IMR-90 (cell line): Measurements from ENCODE around the gene RASA1. TPM values are rescaled to one million over a fixed set of nuclear protein-coding genes. Genes with fewer than 3 reads are reported as not detected.
A peak's percentile ranks its signal among the peaks of the same experiment; 100 is the strongest.

Source experiments
- ATAC-seq: fragments of 200-7000 bp; cut with Tn5 transposase; 2 replicates; pipeline ENCODE4 v1.9.1; 2020; ENCODE audit warnings: low read depth, mild to moderate bottlenecking, moderate library complexity
- BruUV-seq: library from RNA; stranded (reverse); fragments of 400-500 nt; replicated peaks from 2 replicates; lab custom pipeline; 2021; lab: Mats Ljungman, UMichigan
- CTCF ChIA-PET: fragments of 300-600 bp; formaldehyde crosslinking; extraction: SDS; loops from one replicate; lab custom pipeline; 2021; ENCODE audit warnings: antibody characterized with exemption; lab: Yijun Ruan, JAX
- POLR2A ChIA-PET: fragments of 300-600 bp; sonication (Branson Sonifier 250); formaldehyde crosslinking; loops from one replicate; lab custom pipeline; 2022; ENCODE audit warnings: antibody characterized with exemption; ENCODE audit not compliant: unreplicated experiment; lab: Charles Lee
- DNase-seq: peaks from one replicate; pipeline ENCODE4 v3.0.0; 2013
- H2AFZ ChIP-seq: replicated peaks from 2 replicates; pipeline ENCODE3; 2013; ENCODE audit warnings: low read length, mild to moderate bottlenecking; ENCODE audit not compliant: poor library complexity
- H2AK5ac ChIP-seq: 2 replicates; pipeline ENCODE4 v1.6.1; 2013; ENCODE audit warnings: low read depth, low read length, inconsistent platforms
- H2AK9ac ChIP-seq: replicated peaks from 2 replicates; pipeline ENCODE3; 2013; ENCODE audit warnings: mild to moderate bottlenecking, low read depth, low read length, moderate library complexity; ENCODE audit not compliant: poor library complexity
- H2BK120ac ChIP-seq: 2 replicates; pipeline ENCODE4 v1.6.1; 2013; ENCODE audit warnings: low read depth, low read length, inconsistent platforms
- H2BK15ac ChIP-seq: 3 replicates; pipeline ENCODE4 v1.6.1; 2013; ENCODE audit warnings: low read depth, low read length, inconsistent platforms
- H2BK20ac ChIP-seq: 2 replicates; pipeline ENCODE4 v1.6.1; 2013; ENCODE audit warnings: low read depth, mild to moderate bottlenecking, inconsistent platforms, low read length, moderate library complexity
- H2BK5ac ChIP-seq: 2 replicates; pipeline ENCODE4 v1.6.1; 2013; ENCODE audit warnings: mild to moderate bottlenecking, low read depth, low read length, inconsistent platforms; ENCODE audit not compliant: poor library complexity, severe bottlenecking
- H3K14ac ChIP-seq: replicated peaks from 2 replicates; pipeline ENCODE4 v1.6.1; 2013; ENCODE audit warnings: low read depth, low read length, inconsistent platforms
- H3K18ac ChIP-seq: 2 replicates; pipeline ENCODE4 v1.6.1; 2013; ENCODE audit warnings: low read depth, low read length, control low read depth
- H3K23ac ChIP-seq: 2 replicates; pipeline ENCODE4 v1.6.1; 2013; ENCODE audit warnings: low read depth, low read length, inconsistent platforms
- H3K27ac ChIP-seq: 2 replicates; pipeline ENCODE4 v1.5.1; 2013; ENCODE audit warnings: mild to moderate bottlenecking, control low read depth, low read length; ENCODE audit not compliant: insufficient read depth
- H3K27me3 ChIP-seq: 2 replicates; pipeline ENCODE4 v1.6.1; 2013; ENCODE audit warnings: low read length; ENCODE audit not compliant: control insufficient read depth, insufficient read depth
- H3K36me3 ChIP-seq: 2 replicates; pipeline ENCODE4 v1.6.1; 2013; ENCODE audit warnings: low read length, mixed read lengths; ENCODE audit not compliant: control insufficient read depth, insufficient read depth
- H3K4ac ChIP-seq: 2 replicates; pipeline ENCODE4 v1.6.1; 2013; ENCODE audit warnings: low read depth, low read length, inconsistent platforms
- H3K4me1 ChIP-seq: 2 replicates; pipeline ENCODE4 v1.6.1; 2013; ENCODE audit warnings: low read length, mixed read lengths; ENCODE audit not compliant: control insufficient read depth, insufficient read depth
- H3K4me2 ChIP-seq: 2 replicates; pipeline ENCODE4 v1.6.1; 2013; ENCODE audit warnings: low read depth, mild to moderate bottlenecking, control low read depth, low read length, moderate library complexity
- H3K4me3 ChIP-seq: 2 replicates; pipeline ENCODE4 v1.5.1; 2013; ENCODE audit warnings: low read depth, mild to moderate bottlenecking, control low read depth, low read length, moderate library complexity; ENCODE audit not compliant: insufficient read depth
- H3K56ac ChIP-seq: 2 replicates; pipeline ENCODE4 v1.6.1; 2013; ENCODE audit warnings: low read length, inconsistent platforms; ENCODE audit not compliant: insufficient read depth; ENCODE audit errors: extremely low read depth
- H3K79me1 ChIP-seq, 2 experiments: 2 replicates each; pipeline ENCODE4 v1.6.1; 2013; ENCODE audit warnings: low read length in 2 of 2, inconsistent platforms in 1 of 2, low read depth in 1 of 2
- H3K9ac ChIP-seq: 2 replicates; pipeline ENCODE4 v1.6.1; 2013; ENCODE audit warnings: low read depth, low read length, control low read depth
- H3K9me1 ChIP-seq: 2 replicates; pipeline ENCODE4 v1.6.1; 2013; ENCODE audit warnings: low read length, inconsistent platforms; ENCODE audit not compliant: insufficient read depth
- H3K9me3 ChIP-seq: 2 replicates; pipeline ENCODE4 v1.6.1; 2013; ENCODE audit warnings: low read length; ENCODE audit not compliant: control insufficient read depth, insufficient read depth
- H4K20me1 ChIP-seq: 2 replicates; pipeline ENCODE4 v1.6.1; 2013; ENCODE audit warnings: low read length, inconsistent platforms; ENCODE audit not compliant: insufficient read depth
- H4K5ac ChIP-seq: 2 replicates; pipeline ENCODE4 v1.6.1; 2013; ENCODE audit warnings: mild to moderate bottlenecking, low read depth, low read length, control low read depth
- H4K8ac ChIP-seq, 2 experiments: 2 replicates each; pipeline ENCODE4 v1.6.1; 2013; ENCODE audit warnings: low read depth in 2 of 2, low read length in 2 of 2, control low read depth in 1 of 2, inconsistent platforms in 1 of 2
- H4K91ac ChIP-seq: 2 replicates; pipeline ENCODE4 v1.6.1; 2013; ENCODE audit warnings: low read depth, low read length, inconsistent platforms; ENCODE audit not compliant: insufficient read depth
- BHLHE40 ChIP-seq: fragments of 150-350 bp; IDR thresholded peaks from 2 replicates; pipeline ENCODE4 v1.6.1; 2016; ENCODE audit warnings: mild to moderate bottlenecking, low read depth, low read length
- CEBPB ChIP-seq: IDR thresholded peaks from 2 replicates; pipeline ENCODE4 v1.6.1; 2012; ENCODE audit warnings: low read depth, low read length, improper control_type of control experiment
- CHD1 ChIP-seq: IDR thresholded peaks from 2 replicates; pipeline ENCODE4 v1.6.1; 2012; ENCODE audit warnings: low read depth, low read length, improper control_type of control experiment
- CTCF ChIP-seq: conservative IDR thresholded peaks from 2 replicates; pipeline ENCODE4 v1.5.1; 2012; ENCODE audit warnings: mild to moderate bottlenecking, low read depth, low read length, improper control_type of control experiment
- ELK1 ChIP-seq: fragments of 150-350 bp; IDR thresholded peaks from 2 replicates; pipeline ENCODE4 v1.6.1; 2016; ENCODE audit warnings: low read depth, mild to moderate bottlenecking, low read length, moderate library complexity, borderline replicate concordance
- FOS ChIP-seq: fragments of 150-350 bp; IDR thresholded peaks from 2 replicates; pipeline ENCODE4 v1.6.1; 2016; ENCODE audit warnings: low read depth, low read length
- MAZ ChIP-seq: IDR thresholded peaks from 2 replicates; pipeline ENCODE4 v1.6.1; 2012; ENCODE audit warnings: low read depth, mild to moderate bottlenecking, low read length, improper control_type of control experiment, moderate library complexity, borderline replicate concordance
- MXI1 ChIP-seq: IDR thresholded peaks from 2 replicates; pipeline ENCODE4 v1.6.1; 2012; ENCODE audit warnings: low read depth, mild to moderate bottlenecking, low read length, moderate library complexity, borderline replicate concordance
- POLR2A ChIP-seq: IDR thresholded peaks from 2 replicates; pipeline ENCODE4 v1.6.1; 2012; ENCODE audit warnings: mild to moderate bottlenecking, low read depth, low read length
- RAD21 ChIP-seq: IDR thresholded peaks from 2 replicates; pipeline ENCODE4 v1.6.1; 2012; ENCODE audit warnings: low read length, improper control_type of control experiment
- RCOR1 ChIP-seq: IDR thresholded peaks from 2 replicates; pipeline ENCODE4 v1.6.1; 2012; ENCODE audit warnings: mild to moderate bottlenecking, low read length, improper control_type of control experiment; ENCODE audit not compliant: insufficient replicate concordance
- RFX5 ChIP-seq: IDR thresholded peaks from 2 replicates; pipeline ENCODE4 v1.8.0; 2012; ENCODE audit warnings: low read depth, mild to moderate bottlenecking, low read length, moderate library complexity
- USF2 ChIP-seq: fragments of 150-350 bp; IDR thresholded peaks from 2 replicates; pipeline ENCODE4 v1.6.1; 2017; ENCODE audit warnings: mild to moderate bottlenecking, antibody characterized with exemption, low read length, low read depth
- WGBS, 2 experiments: methylation state at CpG; one replicate each; pipeline versions ENCODE4 v1.1.5 to v1.1.7; 2013; ENCODE audit warnings: missing lambda C conversion rate in 2 of 2; ENCODE audit not compliant: insufficient read length in 1 of 2; ENCODE audit errors: extremely low coverage in 2 of 2; 5-methylcytosine and 5-hydroxymethylcytosine counted together
- dilution Hi-C: fragments of 300-500 bp; cut with HindIII; formaldehyde crosslinking; loops from one replicate; pipeline ENCODE4 v1.14.3; 2018; ENCODE audit warnings: low sequenced_read_pairs; ENCODE audit not compliant: unreplicated experiment
- in situ Hi-C: fragments of 300-500 bp; cut with MboI; formaldehyde crosslinking; loops from 3 replicates; pipeline ENCODE4 v1.14.3; 2019; ENCODE audit warnings: low sequenced_read_pairs, inconsistent platforms, mixed read lengths
- intact Hi-C: fragments of 100-400 bp; cut with micrococcal nuclease; formaldehyde crosslinking; loops from 2 replicates; pipeline ENCODE4 v1.10.0; 2022
- polyA plus RNA-seq, 3 experiments: library from polyadenylated mRNA; depleted of rRNA; stranded (reverse); fragments of >200 nt; gene quantifications; 2 replicates each; pipeline ENCODE4 v1.2.3, GENCODE V29; 2012; ENCODE audit warnings: low replicate concordance in 1 of 3
- total RNA-seq: library from RNA; depleted of rRNA; stranded (reverse); fragments of >200 nt; gene quantifications from 2 replicates; pipeline ENCODE4 v1.2.3, GENCODE V29; 2012

RASA1 gene
- total and polyA plus RNA-seq, 2 of the 4 experiments (the other 2 are of a cell fraction): 37.6 to 45.7 TPM

GRCh38 chr5:87340716-87341115 is 73.0 kb downstream of the RASA1 start:
- in situ Hi-C loops (no loop called here), dilution Hi-C loops (no loop called here), intact Hi-C loops (no loop called here)
- no peak overlapping the region for H2AFZ ChIP-seq
- no peak overlapping the region for H2AK5ac ChIP-seq
- H4K20me1 ChIP-seq: no peaks in the 10 kb centered on the region
- H3K36me3 ChIP-seq: peaks cover 11% of the 10 kb centered on the region
- H2AK9ac ChIP-seq: no peak overlapping the region
- H3K9me3 ChIP-seq: no peaks in the 10 kb centered on the region
- no peaks in the 10 kb centered on the region for H3K27me3 ChIP-seq
- H4K5ac ChIP-seq: no peak overlapping the region
- H3K4me1 ChIP-seq: no peaks in the 10 kb centered on the region
- H2BK20ac ChIP-seq: no peak overlapping the region
- no peak overlapping the region for H2BK120ac ChIP-seq
- no peak overlapping the region for H3K56ac ChIP-seq
- no peak overlapping the region for H3K14ac ChIP-seq
- no peaks in the 10 kb centered on the region for H3K9me1 ChIP-seq
- no peak overlapping the region; the same call in 1 of the 2 replicates for H3K23ac ChIP-seq
- POLR2A ChIA-PET: no interaction called here
- H3K79me1 ChIP-seq: peaks cover 10% of the 10 kb centered on the region in 2 experiments; a peak in 3 of 4 replicates
- no TSS peak for BruUV-seq
- DNase-seq: no peak
- no CpG with 5 or more reads among the region's 2 CpGs for WGBS, 2 experiments
- H3K4ac ChIP-seq: no peak overlapping the region
- no peak overlapping the region for H2BK15ac ChIP-seq
- TF ChIP-seq MAZ (no peak), ELK1 (no peak), RAD21 (no peak), CHD1 (no peak), BHLHE40 (no peak), RFX5 (no peak), RCOR1 (no peak), MXI1 (no peak), CEBPB (no peak), POLR2A (no peak), FOS (no peak), CTCF (no peak), USF2 (no peak)
- H3K27ac ChIP-seq: no peak overlapping the region
- ATAC-seq: no peak
- H4K8ac ChIP-seq: no peak overlapping the region
- no peak overlapping the region for H4K91ac ChIP-seq
- H3K4me3 ChIP-seq: no peak overlapping the region
- CTCF ChIA-PET: no interaction called here
- no peak overlapping the region for H3K9ac ChIP-seq
- H3K18ac ChIP-seq: no peak overlapping the region
- no peak overlapping the region for H3K4me2 ChIP-seq
- H2BK5ac ChIP-seq: peak overlapping the region; percentile 35
